UCSD-AML1 (cell line): ENCODE data around the gene HDHD3.
"Not testable (repeated sequence)": the region's sequence is repeated elsewhere in the genome, so short reads cannot be mapped to it uniquely, and the experiment has no call there.

Experiments
- DNase-seq: peaks from one replicate; lab custom pipeline; 2025; ENCODE audit not compliant: unreplicated experiment; lab: John Stamatoyannopoulos, UW

Gene HDHD3

DNA sequence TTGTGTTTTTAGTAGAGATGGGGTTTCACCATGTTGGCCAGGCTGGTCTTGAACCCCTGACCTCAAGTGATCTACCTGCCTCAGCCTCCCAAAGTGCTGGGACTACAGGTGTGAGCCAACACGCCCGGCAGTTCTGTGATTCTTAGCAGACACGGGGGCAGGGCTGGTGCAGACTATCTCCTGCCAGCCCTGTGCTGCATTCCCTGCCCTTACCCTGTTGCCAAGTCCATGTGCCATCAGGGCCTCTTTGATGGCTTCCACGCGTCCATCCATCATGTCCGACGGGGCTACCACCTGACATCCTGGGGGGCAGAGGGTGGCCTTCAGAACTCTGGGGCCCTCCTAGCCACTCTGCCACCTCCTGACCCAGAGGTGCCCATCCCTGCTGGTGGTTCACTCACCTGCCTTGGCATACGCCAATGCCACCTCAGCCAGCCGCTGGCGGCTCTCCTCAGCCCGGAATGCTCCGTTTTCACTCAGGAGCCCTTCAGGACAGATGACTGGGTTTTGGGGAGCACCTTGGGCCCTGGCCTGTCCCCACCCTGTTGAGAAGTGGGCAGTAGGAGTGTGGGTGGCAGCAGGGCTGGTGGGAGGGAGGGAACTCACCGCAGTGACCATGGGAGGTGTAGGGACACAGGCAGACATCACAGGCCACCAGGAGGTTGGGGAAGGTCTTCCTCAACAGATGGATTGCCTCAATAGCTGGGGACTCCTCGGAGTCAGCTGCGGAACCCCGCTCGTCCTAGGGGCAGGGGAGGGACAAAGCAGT lies 13.6 kb upstream of the HDHD3 start:
- no peak for DNase-seq

DNA sequence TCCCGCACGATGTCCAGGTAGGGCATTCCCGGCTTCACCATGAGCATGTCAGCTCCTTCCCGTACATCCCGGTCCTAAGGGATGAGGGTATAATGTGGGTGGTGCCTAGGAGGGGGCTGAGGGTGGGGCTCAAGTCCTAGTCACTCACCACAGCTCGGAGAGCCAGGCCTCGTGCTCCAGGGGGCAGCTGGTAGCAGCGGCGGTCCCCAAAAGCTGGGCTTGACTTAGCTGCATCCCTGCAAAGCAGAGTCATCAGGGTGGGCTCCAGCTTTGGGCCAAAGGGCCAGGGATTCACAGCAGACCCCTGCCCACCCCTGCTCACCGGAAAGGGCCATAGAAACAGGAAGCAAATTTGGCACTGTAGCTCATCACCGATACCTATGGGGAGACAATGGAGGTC lies 12.7 kb upstream of the HDHD3 start:
- DNase-seq: no peak

DNA sequence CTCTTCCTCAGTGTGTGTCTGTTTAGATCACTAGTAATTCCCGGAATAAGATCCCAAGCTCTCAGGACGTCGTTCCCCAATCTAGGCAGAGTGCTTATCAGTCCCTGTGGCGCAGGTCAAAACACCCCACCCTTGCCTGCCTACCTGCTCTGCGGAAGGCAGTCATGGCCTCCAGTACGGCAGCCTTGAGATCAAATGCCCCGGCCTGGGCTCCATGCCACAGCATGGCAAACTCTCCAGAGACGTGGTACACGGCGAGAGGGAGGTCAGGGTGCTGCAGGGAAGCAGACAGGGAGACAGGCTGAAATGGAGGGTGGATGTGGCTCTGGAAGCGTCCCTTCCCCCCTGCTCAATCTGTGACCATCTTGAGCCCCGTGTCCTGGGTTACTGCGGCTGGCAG lies 12.0 kb upstream of the HDHD3 start:
- DNase-seq: no peak

DNA sequence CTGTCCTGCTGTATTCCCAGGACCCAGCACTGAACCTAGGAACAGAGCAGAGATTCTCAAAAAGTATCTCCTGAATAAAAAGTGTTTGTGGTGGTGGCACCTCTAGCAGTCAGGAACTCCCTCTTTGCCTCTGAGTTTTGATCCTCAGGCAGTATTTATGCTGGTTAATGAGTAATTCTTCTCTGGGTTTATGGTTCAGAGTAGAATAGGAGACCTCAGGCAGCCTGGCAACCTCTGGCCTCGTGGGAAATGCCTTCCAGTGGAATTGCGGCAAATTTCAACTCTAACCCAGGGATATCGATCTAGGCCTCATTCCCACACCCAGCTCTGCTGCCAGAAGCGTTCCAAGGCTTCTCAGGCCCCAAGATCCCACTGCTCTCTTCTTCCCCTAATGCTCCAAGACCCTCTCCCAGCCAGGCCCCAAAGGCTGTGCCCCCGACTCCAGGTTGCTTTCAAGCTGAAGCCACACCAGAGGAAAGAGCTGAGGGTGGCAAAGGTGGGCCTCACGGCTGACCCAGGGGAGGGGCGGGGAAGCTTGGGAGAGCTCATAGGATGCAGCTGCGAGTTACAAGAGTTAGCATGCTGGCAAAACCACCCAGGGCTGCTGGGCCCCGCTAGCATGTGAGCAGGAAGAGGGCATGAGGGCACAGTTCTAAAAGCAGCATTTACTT lies 10.9 kb upstream of the HDHD3 start:
- no peak for DNase-seq

DNA sequence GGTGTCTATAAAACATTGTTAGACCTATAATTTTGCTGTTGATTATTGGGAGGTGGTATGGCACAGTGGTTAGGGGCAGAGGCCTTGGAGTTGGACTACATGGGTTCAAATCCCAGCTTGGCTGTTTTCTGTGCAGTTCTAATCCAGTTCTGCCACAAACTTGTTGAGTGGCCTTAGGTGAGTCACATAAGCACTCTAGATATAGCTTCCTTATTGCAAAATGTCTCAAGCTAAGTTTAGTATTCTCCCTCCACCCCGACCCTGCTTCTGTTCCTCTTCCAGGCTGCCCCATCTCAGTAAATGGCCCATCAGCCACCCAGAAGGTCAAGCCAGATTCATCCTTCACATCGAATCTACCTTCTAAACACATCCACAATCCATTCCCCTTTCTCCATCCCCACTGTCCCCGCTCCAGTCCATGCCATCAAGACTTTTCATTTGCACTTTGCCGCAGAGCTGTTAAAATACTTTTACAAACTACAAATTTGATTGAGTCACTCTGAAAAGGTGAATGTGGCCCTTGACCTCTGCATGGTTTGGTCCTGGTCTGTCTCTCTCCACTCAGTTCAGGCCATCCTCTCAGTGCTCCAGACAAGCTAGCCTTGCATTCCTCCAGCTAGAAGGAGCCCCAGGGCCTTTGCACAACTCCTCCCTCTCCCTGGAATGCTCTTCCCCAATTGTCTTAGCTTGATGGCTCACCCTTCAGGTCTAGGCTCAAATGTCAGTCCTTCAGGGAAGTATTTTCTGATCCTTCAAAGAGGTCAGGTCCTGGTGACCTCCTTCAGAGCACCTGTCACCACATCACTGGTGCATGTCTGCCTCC lies 10.0 kb upstream of the HDHD3 start:
- DNase-seq: no peak

DNA sequence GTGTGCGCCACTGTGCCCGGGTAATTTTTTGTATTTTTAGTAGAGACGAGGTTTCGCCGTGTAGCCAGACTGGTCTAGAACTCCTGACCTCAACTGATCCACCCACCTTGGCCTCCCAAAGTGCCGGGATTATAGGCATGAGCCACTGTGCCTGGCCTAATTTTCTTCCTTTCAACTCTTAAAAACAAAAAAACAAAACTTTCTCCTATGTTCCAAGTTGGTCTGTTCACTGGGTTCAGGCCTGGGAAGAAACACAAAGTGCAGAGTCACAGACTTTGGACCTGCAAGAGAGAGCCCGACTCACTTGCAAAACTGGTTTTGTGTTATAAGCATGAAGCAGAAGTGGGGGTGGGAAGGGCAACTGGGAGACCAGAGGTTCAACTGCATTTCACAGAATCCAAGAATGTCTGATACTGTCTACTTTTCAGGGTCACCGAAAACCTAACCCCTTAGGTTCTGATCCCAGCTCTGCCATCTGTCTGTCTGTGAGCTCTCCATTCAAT lies 5.2 kb upstream of the HDHD3 start:
- DNase-seq: no peak

DNA sequence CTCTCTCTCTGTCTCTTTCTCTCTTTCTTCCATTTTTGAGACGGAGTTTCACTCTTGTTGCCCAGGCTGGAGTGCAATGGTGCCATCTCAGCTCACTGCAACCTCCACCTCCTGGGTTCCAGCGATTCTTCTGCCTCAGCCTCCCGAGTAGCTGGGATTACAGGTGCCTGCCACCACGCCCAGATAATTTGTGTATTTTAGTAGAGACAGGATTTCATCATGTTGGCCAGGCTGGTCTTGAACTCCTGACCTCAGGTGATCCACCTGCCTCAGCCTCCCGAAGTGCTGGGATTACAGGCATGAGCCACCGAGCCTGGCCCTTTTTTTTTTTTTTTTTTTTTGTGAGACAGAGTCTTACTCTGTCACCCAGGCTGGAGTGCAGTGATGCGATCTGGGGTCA lies 4.7 kb upstream of the HDHD3 start:
- not testable (repeated sequence) for DNase-seq

DNA sequence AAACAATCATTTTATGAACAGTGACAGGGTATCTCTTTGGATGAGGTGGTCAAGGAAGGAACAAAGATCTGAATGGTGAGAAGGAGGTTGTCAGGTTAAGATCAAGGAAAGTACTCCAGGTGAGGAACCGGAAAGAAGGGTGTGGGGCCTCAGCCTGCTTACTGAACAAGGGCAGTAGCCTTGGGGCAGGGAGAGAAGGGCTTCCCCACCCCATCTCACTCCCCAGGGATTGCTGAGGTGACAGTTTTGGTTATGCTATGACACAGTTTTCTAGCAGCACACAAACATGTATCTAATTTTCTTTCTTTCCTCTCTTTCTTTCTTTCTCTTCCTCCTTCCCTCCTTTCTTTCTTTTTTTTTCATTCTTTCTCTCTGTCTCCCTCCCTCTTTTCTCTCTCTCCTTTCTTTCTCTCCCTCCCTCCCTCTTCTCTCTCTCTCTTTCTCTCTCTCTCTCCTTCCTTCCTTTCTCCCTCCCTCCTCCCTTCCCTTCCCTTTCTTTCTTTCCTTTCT lies 4.1 kb upstream of the HDHD3 start:
- DNase-seq: no peak

DNA sequence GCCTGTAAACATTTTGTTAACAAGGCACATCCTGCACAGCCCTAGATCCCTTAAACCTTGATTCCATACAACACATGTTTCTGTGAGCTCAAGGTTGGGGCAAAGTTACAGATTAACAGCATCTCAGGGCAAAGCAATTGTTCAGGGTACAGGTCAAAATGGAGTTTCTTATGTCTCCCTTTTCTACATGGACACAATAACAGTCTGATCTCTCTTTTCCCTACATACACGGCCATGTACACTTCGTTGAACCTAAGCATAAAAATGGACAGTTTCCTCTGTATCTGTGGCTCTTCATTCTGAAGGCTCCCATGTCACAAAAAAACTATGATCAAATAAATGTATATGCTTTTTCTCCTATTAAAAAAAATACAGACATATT lies 3.0 kb upstream of the HDHD3 start:
- DNase-seq: not testable (repeated sequence)

DNA sequence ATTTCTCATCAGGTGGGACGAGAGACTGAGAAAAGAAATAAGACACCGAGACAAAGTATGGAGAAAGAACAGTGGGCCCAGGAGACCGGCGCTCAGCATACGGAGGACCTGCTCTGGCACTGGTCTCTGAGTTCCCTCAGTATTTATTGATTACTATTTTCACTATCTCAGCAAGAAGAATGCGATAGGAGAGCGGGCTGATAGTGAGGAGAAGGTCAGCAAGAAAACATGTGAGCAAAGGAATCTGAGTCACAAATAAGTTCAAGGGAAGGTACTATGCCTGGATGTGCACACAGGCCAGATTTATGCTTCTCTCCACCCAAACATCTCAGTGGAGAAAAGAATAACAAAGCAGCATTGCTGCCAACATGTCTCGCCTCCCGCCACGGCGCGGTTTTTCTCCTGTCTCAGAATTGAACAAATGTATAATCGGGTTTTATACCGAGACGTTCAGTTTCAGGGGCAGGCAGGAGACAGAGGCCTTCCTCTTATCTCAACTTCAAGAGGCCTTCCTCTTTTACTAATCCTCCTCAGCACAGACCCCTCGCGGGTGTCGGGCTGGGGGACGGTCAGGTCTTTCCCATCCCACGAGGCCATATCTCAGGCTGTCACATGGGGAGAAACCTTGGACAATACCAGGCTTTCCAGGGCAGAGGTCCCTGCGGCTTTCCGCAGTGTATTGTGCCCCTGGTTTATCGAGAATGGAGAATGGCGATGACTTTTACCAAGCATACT lies 2.5 kb upstream of the HDHD3 start:
- DNase-seq: not testable (repeated sequence)

DNA sequence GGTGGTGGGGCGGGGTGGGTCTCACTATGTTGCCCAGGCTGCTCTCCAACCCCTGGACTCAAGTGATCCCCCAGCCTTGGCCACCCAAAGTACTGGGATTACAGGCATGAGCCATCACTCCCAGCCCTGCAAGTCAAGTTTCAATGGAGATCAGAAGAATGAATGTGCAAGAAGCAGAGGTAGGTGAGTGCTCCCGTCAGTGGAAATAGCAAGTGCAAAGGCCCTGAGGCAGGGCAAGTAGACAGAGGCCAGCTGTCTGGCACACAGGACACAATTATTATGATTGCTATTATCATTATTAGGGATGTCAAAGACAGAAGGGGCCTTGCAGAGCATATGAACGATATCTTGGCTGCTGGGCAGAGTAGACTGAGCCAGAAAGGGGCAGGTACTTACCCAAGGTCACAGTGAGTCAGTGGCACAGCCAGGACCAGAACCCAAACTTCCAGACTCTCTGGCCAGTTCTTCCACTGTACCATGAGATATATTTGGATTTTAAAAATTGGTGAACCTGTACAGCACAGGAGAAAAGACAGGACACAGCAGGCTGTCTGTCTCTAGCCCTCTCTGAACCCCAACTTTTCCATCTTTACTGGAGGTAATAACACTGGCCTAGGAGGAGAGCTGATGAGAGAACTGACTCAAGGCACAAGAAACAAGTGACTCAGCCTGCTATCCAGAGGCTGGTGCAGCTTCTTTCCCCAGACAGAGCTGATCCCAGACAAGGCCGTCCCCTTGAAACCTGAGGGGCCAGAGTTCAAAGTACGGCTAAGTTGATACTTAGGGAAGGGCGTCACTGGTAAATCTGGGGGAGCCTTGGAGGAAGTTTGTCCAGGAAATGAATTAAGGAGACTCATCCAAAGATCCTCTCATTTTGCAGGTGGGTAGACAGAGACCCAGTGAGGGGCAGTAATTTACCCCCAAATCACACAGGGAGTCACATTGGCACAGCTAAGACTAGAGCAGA lies 1.4 kb downstream of the HDHD3 start:
- no peak for DNase-seq

DNA sequence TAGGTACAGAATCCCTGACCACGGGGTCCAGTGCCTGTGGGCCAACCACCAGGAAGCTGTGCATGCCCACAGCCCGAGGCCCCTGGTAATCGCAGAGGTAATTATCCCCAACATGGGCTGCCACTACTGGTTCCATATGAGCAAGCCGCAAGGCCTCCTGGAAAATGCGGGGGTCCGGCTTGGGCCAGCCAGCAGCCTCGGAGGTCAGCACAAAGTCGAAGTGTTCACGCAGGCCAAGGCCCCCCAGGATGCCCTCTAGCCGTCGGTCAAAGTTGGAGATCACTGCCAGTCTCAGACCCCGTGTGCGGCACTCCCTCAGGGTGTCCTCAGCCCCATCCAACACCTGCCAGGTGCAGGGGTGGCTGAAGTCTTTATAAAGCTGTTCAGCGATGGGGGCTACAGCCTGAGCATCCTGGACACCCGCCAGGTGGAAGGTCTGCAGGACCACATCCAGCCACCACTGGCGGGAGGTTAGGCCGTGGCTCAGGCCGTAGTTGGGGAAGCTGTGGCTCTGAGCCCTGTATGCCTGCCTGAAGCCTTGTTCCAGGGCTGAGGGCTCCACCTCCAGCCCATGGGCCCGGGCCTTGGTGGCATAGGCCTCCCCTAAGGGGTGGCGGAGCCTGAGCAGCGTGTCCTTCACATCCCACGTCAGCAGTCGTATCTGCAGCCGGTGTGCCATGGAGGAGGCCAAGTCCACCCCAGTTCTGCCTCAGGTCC lies 3.0 kb downstream of the HDHD3 start:
- DNase-seq: no peak

DNA sequence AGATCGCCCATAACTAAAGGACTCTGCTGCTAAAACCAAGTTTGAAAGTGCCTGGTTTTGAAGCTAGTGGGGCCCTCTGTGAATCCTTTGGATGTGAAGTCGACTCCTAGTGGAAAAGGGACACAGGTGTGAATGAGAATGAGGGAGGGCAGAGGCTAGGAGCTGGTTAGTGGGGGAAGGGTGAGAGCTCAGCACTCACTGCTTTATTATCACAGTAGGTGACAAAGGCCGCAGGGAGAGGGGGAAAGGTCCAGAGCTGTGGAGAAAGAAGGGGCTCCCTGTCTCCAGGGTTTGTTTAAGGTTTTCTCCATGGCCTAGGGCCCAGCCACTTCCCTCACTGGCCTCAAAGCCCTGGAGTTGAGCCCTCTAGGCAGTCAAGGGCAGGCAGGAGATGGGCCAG lies 3.5 kb downstream of the HDHD3 start:
- no peak for DNase-seq

DNA sequence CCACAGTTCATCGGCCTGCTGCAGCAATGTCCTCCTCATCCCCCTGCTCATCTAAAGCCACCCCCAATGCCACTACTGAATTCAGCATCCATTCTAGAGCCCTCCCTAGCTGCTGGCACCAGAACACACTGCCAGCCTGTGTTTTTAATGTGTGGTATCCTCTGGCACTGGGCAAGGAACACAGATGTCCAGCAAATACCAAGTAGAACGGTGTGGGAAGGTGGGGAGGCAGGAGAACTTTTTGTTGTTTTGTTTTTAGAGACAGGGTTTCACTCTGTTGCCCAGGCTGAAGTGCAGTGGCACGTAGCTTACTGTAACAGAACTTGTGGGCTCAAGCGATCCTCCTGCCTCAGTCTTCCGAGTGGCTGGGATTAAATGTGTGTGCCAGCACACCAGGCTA lies 4.7 kb downstream of the HDHD3 start:
- DNase-seq: no peak

DNA sequence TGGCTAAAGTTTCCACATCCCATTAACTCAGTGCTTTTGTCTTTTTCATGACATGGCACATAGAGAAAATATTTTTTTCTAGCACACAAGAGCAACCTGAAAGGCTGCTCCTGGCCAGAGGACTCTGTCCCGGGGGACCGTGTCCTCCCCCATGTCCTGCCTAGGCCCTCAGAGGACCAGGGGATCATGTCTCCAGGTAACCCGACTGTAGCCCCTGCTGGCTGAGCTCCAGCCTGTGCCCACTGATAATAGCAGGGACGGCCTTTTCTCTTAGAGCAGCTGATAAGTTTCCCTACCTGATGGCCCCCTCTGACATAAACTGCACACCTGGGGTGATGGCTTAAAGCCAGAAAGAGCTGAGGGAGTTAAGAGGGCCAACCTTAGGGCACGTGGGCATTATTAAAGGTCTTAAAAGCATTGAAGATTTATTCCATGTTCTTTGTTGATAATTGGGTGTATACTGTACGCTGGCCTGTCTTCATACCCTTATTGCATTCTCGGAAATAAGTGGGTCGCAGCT lies 5.9 kb downstream of the HDHD3 start:
- no peak for DNase-seq

DNA sequence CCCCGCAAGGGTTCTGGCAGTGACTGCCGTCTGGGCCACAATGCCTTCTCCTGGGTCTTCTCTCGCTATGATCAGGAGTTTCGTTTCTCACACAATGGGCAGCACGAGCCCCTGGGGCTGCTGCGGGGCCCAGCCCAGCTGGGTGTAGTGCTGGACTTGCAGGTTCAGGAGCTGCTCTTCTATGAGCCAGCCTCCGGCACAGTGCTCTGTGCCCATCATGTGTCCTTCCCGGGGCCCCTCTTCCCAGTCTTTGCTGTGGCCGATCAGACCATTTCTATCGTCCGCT lies 7.0 kb downstream of the HDHD3 start:
- DNase-seq: no peak

DNA sequence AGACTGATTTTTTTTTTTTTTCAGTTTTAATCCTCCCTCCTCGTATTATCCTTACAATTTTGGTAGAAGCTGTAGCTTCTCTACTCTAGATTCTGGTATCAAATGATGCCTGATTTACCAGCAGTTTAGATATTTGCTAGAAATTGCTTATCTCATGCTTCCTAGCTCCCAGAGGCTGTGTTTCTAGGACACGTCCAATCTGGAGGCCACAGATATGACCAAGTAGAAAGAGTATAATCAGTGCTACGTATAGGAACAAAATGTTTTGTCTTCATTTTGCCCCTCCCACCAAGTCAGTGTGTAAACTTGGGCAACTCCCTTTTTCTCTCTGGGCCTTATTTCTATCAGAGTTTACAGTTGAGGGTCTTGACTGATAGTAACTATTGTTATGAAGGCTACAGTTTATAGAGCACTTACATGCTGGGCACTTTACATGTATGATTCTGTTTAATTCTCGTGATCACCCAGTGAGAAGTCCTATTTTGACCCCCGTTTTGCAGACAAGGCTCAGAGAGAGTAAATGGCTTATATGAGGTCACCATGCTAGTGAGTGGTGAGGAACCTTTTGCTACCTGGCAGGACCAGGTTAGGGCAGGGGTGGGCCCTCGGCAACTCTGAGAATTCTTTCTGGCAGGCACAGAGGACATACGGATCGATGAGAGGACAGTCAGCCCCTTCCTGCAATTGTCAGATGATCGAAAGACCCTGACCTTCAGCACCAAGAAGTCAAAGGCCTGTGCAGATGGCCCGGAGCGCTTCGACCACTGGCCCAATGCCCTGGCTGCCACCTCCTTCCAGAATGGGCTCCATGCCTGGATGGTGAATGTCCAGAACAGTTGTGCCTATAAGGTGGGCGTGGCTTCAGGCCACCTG lies 7.6 kb downstream of the HDHD3 start:
- no peak for DNase-seq

DNA sequence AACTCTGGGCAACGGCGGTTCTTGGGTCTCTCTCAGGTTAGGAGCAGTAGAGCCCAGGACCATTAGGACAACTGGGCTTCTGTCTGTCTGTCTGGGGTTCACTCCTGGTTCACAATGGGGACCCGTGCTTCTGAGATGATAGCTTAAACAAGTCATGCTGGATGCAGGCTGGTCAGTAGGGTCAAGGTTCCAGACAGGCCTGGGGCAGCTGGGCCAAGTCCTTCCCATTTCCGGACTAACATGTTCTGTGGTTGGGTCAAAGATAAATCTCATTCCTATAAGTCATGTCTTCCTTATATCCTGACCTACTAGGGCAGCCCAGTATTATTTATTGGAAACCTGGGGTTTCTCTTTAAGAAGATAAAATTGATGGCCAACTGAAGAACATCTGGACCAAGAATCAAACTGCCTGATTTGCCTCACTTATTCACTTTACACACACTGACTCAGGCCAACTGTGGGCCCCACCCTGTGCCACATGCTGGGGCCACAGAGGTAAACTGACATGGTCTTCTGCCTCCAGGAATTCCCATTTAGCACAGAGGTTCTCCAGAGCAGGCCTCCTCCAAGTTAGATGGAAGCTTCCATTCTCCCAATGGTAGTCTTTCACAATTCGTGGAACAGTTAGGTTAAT lies 8.3 kb downstream of the HDHD3 start:
- no peak for DNase-seq
